ENCODE results near the gene ZNF532. TPM values are rescaled to one million over a fixed set of nuclear protein-coding genes. Genes with fewer than 3 reads are reported as not detected.

Gene ZNF532
- total and polyA plus RNA-seq, 2 donors from 2014 or later: 5.7 to 76.3 TPM

DNA sequence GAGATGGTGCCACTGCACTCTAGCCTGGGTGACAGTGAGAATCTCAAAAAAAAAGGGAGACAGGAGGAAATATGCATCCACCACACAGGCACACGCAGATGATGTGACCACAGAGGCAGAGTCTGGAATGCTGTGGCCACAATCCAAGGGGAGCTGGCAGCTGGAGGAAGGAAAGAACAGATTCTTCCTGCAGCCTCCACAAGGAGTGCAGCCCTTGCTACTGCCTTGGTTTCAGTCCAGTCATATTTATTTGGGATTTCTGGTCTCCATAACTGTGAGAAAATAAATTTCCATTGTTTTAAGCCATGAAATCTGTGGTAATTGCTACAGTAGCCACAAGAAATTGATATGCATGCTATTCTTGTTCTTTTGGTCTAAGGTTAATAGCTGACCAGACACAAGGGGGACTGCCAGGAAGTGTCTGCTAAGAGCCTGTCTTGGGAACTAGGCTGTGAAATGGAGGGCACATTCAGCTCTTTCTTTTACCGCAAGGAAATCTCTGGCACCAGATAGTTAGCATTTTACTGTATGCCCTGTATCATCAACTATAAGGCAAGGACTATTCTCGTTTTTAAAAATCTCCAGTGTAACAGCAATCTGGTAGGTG lies 141.9 kb downstream of the ZNF532 start:
- no peak for DNase-seq
- Histone ChIP-seq H3K4me1 (ENCODE audit: control insufficient read depth in 2 of 3, insufficient read depth in 2 of 3, low read depth in 1 of 3, low read length in 3 of 3) (peaks cover 0 to 15% (median 6%) of the 10 kb centered on the region in 3 donors), H3K36me3 (ENCODE audit: control insufficient read depth in 2 of 3, insufficient read depth in 3 of 3, low read length in 3 of 3) (no peaks in the 10 kb centered on the region), H3K9me3 (ENCODE audit: control insufficient read depth in 2 of 3, insufficient read depth in 1 of 3, low read length in 3 of 3) (peaks cover 0 to 5% (median 0%) of the 10 kb centered on the region in 3 donors), H3K27me3 (ENCODE audit: control insufficient read depth, insufficient read depth, low read length) (no peaks in the 10 kb centered on the region), H3K4me3 (ENCODE audit: low read length in 3 of 3) (no peak overlapping the region), H3K9ac (ENCODE audit: low read length in 3 of 3) (no peak overlapping the region), H3K27ac (ENCODE audit: low read depth in 2 of 2, low read length in 2 of 2) (peak overlapping the region in 1 of 2 donors; percentile 56)
- intact Hi-C loops (cut with DNase I): no loop called here
- no peak for FAIRE-seq
- TF ChIP-seq, protein P1, sequence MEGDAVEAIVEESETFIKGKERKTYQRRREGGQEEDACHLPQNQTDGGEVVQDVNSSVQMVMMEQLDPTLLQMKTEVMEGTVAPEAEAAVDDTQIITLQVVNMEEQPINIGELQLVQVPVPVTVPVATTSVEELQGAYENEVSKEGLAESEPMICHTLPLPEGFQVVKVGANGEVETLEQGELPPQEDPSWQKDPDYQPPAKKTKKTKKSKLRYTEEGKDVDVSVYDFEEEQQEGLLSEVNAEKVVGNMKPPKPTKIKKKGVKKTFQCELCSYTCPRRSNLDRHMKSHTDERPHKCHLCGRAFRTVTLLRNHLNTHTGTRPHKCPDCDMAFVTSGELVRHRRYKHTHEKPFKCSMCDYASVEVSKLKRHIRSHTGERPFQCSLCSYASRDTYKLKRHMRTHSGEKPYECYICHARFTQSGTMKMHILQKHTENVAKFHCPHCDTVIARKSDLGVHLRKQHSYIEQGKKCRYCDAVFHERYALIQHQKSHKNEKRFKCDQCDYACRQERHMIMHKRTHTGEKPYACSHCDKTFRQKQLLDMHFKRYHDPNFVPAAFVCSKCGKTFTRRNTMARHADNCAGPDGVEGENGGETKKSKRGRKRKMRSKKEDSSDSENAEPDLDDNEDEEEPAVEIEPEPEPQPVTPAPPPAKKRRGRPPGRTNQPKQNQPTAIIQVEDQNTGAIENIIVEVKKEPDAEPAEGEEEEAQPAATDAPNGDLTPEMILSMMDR (IDR thresholded peaks at IDR 0.05; ENCODE audit: borderline replicate concordance, extremely low read depth, insufficient read depth): no peak

DNA sequence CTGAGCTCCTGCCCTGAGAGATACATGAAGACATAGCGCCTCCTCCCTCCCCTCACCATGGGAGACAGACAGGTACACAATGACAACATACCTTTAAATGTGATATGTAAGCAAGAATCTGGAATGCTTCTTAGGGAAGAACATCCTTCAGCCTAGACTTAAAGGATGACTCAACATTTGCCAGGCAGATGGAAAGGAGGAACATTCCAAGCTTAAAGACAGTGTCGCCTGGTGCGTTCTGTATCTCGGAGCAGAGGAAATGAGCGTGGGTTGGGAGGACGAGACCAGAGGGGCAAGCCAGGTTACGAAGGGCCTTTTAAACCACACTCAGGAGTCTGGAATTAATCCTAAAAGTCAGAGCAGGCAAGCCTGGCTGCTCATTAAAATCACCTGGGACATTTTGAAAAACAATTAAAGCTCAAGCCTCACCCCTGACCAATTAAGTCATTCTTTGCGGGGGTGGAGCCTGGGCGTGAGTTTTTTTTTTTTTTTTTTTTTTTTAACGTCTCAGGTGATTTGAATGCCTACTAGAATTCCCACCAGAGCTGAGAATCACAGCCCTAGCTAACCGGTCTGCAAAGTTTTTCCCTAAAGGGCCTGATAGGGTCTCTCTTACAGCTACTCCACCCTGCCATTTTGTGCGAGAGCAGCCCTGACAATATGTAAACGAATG lies 143.8 kb downstream of the ZNF532 start:
- TF ChIP-seq, protein P1 (IDR thresholded peaks at IDR 0.05; ENCODE audit: borderline replicate concordance, extremely low read depth, insufficient read depth): no peak
- no peak overlapping the region for H3K4me3 ChIP-seq (ENCODE audit: low read length in 3 of 3)
- DNase-seq: peak in 1 of 5 donors; percentile 14
- intact Hi-C loops (cut with DNase I): no loop called here
- H3K9me3 ChIP-seq (ENCODE audit: control insufficient read depth in 2 of 3, insufficient read depth in 1 of 3, low read length in 3 of 3): peaks cover 0 to 5% (median 0%) of the 10 kb centered on the region in 3 donors
- H3K9ac ChIP-seq (ENCODE audit: low read length in 3 of 3): no peak overlapping the region
- FAIRE-seq: no peak
- no peaks in the 10 kb centered on the region for H3K36me3 ChIP-seq (ENCODE audit: control insufficient read depth in 2 of 3, insufficient read depth in 3 of 3, low read length in 3 of 3)
- H3K27me3 ChIP-seq (ENCODE audit: control insufficient read depth, insufficient read depth, low read length): no peaks in the 10 kb centered on the region
- H3K27ac ChIP-seq (ENCODE audit: low read depth in 2 of 2, low read length in 2 of 2): peak overlapping the region; percentile 13 to 85
- peaks cover 0 to 19% (median 15%) of the 10 kb centered on the region in 3 donors for H3K4me1 ChIP-seq (ENCODE audit: control insufficient read depth in 2 of 3, insufficient read depth in 2 of 3, low read depth in 1 of 3, low read length in 3 of 3)

DNA sequence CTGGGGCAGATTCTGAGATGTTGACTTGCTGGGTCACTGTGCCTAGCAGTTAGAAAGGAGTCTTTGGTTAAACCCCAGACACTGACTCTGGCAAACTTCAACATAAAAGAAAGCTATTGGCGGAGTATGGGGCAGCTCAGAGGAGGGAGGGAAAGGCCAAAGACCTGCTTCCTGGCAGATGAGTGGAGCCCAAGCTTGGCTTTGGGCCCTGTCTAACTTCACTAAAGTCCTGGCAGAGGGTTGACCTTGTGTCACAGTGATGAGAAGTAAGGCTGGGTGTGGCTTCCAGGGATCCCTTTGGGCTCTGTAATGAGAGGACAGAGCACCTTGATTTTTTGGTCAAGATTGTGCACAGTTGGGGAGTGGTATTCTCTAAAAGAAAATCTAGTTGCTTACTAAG lies 145.2 kb downstream of the ZNF532 start:
- Histone ChIP-seq H3K4me3 (ENCODE audit: low read length in 3 of 3) (no peak overlapping the region), H3K27ac (ENCODE audit: low read depth in 2 of 2, low read length in 2 of 2) (no peak overlapping the region), H3K9me3 (ENCODE audit: control insufficient read depth in 2 of 3, insufficient read depth in 1 of 3, low read length in 3 of 3) (peaks cover 0 to 5% (median 0%) of the 10 kb centered on the region in 3 donors), H3K9ac (ENCODE audit: low read length in 3 of 3) (no peak overlapping the region), H3K27me3 (ENCODE audit: control insufficient read depth, insufficient read depth, low read length) (no peaks in the 10 kb centered on the region), H3K36me3 (ENCODE audit: control insufficient read depth in 2 of 3, insufficient read depth in 3 of 3, low read length in 3 of 3) (no peaks in the 10 kb centered on the region), H3K4me1 (ENCODE audit: control insufficient read depth in 2 of 3, insufficient read depth in 2 of 3, low read depth in 1 of 3, low read length in 3 of 3) (peaks cover 0 to 16% (median 9%) of the 10 kb centered on the region in 3 donors)
- intact Hi-C loops (cut with DNase I): no loop called here
- DNase-seq: no peak
- TF ChIP-seq, protein P1 (IDR thresholded peaks at IDR 0.05; ENCODE audit: borderline replicate concordance, extremely low read depth, insufficient read depth): no peak
- FAIRE-seq: no peak
